ENCODE measurements around the gene P2RY12. TPM values are rescaled to one million over a fixed set of nuclear protein-coding genes. Genes with fewer than 3 reads are reported as not detected.

P2RY12 gene
- total RNA-seq, 2 donors from 2014 or later: 1.4 to 2.7 TPM

DNA sequence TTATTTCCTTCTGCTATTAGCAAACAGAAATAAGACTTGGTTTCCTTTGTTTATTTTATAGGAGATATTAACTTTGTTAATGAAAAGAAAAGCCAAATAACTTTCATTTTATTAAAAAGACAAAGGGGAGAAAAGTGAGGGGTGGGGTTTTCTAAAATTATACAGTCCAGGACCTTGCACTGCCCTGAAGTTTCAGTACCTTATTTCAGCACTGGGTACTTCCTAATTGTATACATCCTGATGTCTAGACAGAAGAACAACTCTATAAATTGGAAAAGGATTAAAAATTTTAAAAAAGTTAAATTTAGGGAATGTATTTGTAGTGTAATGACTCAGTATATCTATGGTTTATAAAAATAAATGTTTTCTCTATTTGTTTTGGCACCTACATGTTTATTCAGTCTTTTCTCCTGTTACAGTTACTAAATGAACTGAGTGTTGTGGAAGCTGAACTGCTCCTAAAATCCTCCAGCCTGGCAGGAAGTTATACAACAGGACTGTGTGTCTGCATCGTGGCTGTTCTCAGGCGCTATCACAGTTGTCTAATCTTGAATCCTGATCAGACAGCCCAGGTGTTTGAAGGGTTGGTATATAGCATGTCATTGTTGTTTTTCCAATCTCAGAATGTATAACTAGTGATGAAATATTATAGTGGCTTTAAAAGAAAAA, 27.6 kb downstream of the P2RY12 start:
- peak in 1 of 2 donors; percentile 80 for ATAC-seq
- intact Hi-C loops (cut with DNase I): no loop called here
- no peak for DNase-seq

DNA sequence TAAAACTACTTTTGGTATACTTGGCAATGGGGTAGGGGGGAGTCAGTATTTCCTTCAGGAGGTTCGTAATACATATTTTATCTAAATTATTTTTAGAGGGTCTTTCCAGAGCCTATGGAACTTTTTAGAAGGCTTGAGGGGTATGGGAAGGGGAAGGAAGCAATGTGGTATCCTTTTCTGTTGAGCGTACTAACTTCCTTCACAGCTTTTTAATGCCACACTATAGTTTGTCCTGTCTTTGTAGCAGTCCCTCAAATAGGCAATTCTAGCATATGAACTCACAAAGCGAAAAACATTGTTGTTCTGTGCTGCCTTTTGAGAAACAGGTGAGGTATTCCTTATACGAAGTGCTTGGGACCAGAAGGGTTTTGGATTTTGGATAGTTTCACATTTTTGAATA, 32.9 kb downstream of the P2RY12 start:
- DNase-seq (no peak), ATAC-seq (no peak)
- intact Hi-C loops (cut with DNase I): no loop called here

GRCh38 chr3:151351219-151351618, 33.3 kb downstream of the P2RY12 start:
- ATAC-seq (no peak), DNase-seq (no peak)
- intact Hi-C loops (cut with DNase I): no loop called here

- intact Hi-C loops (cut with DNase I): no loop called here
- ATAC-seq: no peak
- no peak for DNase-seq
Observed at GRCh38 chr3:151350656-151351055, 33.9 kb downstream of the P2RY12 start.

DNA sequence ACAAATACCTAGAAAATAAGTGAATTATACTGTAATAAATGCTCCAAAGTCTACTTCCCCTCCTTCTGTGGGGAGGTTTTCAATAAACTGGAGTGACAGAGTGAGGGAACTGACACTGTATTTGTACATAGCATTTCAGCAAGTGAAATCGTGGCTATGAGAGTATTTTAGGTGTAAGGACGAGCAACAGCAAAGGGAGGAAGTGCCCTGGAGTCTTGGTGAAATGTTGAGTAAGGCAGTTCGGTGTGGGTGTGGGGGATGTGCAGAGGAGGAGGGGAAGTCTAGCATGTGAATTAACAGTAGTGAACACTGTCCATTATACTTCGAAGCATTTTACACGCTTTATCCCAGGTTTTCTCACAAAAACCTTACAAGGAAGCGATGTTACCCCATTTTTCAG, 37.1 kb downstream of the P2RY12 start:
- peak; percentile 27 to 73 for ATAC-seq
- DNase-seq: no peak
- intact Hi-C loops (cut with DNase I): no loop called here

- no peak for DNase-seq
- ATAC-seq: peak; percentile 23 to 56
- intact Hi-C loops (cut with DNase I): no loop called here
Observed at GRCh38 chr3:151346292-151346691, 38.3 kb downstream of the P2RY12 start.

DNA sequence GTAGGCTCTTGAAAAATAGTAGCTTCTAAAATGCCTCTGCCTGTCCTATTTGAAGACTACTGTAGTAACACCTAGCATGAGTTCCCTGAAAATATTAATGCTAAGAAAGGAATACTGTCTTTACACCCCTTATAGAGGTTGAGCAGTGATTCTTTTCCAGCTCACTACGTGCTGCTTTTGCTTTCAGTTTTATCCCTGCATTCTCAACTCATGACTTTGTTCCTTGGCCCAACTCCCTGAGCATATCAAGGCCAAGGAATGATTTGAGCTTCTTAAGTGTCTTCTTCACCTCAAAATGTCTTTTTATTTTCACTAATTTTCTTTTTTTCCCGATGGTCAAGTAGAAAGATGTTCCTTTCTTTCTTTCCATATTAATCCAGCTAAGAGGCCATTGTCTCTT, 38.7 kb downstream of the P2RY12 start:
- DNase-seq: no peak
- peak; percentile 76 to 87 for ATAC-seq
- intact Hi-C loops (cut with DNase I): no loop called here

DNA sequence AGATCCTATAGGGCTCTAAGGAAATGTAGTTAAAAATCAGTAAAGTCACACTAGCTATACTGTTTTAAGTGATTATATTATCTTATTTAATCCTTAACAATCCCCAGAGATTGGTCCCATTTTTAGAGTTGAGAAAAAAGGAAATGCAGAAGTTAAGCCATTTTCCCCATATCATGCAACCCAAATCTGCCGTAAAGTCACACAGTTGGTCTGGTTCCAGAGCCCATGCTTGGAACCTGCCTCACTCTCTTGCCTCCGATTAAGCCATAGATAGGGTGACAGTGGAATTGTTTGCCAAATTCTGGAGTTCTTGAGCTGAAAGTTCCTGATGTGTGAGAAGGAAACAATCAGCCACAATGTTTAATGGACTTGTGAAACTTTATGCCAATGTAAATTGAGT, 52.9 kb downstream of the P2RY12 start:
- ATAC-seq (no peak), DNase-seq (no peak)
- intact Hi-C loops (cut with DNase I): no loop called here

- ATAC-seq (peak in 1 of 2 donors; percentile 27), DNase-seq (no peak)
- intact Hi-C loops (cut with DNase I): no loop called here
Observed at GRCh38 chr3:151330899-151331298, 53.7 kb downstream of the P2RY12 start.

DNA sequence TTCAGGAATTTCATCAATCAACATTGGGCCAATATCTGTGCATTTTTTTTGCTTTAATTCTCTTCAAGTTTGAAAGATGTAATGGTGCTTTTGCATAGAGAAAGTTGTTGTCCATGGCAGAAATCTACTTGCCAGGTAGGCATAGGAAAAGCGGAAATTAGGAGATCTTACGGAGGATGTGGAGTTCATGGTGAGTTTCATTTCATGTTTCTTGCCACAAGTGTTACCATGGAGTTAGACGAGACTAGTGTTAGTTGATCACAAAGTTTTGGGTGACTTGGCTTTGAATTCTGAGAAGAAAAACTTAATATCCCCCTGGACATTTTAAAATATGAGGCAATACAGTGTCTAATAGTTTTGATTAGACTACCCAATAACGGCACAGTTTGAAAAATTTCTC, 54.2 kb downstream of the P2RY12 start:
- intact Hi-C loops (cut with DNase I): no loop called here
- ATAC-seq (no peak), DNase-seq (no peak)

DNA sequence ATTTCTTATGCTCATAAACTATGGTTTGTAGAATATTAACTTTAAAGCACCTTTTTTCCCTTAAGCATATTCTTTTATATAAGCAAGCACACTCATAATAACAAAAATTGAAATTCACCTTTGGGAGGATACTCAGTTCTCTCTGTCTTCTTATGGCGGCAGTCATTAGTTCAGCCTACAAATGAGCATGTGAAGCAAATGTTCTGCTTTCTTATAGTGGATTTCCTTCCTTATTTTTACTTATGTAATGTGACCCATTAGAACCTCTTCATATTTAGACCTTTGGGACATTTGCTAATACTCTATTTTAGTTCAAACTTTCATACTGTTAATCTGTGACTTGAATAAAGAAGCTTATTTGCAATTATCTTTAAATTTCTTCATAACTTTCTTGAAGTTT, 55.2 kb downstream of the P2RY12 start, which contains the start of gene P2RY13:
TSS of gene P2RY13 (minus strand) at position 187 of the 400 bp plus-strand sequence. CDS start at position 166, 21 bp downstream.
- DNase-seq (no peak), ATAC-seq (peak in 1 of 2 donors; percentile 19)
- intact Hi-C loops (cut with DNase I): no loop called here

DNA sequence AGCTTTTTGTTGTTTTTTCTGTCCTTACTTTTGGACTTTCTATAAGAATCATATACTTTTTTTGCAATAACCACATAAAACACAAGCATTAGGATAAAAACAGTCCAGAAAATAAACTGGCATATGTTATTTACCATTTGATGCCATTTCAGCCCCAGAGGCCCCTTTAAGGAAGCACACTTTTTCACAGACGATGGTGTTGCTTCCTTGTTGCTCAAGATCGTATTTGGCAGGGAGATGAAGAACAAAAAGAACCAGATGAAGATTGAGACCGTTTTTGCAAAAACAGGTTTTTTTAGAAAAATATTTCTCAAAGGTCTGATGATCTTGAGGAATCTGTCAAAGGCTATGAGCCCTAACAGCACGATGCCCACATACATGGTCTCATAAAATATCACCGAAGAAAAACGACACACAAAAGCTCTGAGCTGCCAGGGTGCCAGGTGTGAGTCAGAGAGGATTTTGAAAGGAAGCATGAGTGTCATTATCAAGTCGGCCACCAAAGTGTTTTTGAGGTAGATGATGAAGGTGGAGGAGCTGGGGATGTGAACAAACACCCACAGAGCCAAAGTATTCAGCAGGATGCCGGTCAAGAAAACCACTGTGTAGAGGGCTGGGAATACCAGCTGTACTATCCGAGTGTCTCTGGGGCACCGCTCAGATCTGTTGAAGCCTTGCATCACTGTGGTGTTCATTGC, 56.1 kb downstream of the P2RY12 start:
- ATAC-seq: peak in 1 of 2 donors; percentile 53
- intact Hi-C loops (cut with DNase I): no loop called here

GRCh38 chr3:151327571-151328198, 56.9 kb downstream of the P2RY12 start:
- intact Hi-C loops (cut with DNase I): no loop called here
- ATAC-seq: peak in 1 of 2 donors; percentile 44
- no peak for DNase-seq

More for the DNA sequence above, 56.1 kb downstream of the P2RY12 start:
- peak; percentile 20 for DNase-seq

GRCh38 chr3:151322511-151322910, 62.0 kb downstream of the P2RY12 start:
- intact Hi-C loops (cut with DNase I): no loop called here
- ATAC-seq: peak in 1 of 2 donors; percentile 25
- DNase-seq: no peak

DNA sequence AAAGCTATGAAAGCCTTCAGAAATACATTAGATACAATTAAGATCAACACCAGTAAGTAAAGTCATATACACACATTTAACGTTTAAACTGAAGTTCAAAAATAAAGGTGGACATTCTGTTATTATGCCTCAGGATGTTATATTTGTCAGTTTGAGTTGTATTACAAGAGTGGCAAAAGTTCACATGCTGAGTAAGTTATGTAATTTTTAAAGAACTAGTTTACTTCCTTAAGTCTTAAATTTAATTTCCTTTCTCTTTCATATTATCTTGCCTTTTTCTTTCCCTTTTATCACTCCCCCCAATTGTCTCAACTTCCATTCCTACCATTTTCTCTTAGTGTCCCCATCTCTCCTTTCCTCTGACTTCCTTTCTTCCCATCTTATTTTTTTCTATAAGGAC, 63.0 kb downstream of the P2RY12 start:
- no peak for ATAC-seq
- intact Hi-C loops (cut with DNase I): no loop called here
- no peak for DNase-seq

DNA sequence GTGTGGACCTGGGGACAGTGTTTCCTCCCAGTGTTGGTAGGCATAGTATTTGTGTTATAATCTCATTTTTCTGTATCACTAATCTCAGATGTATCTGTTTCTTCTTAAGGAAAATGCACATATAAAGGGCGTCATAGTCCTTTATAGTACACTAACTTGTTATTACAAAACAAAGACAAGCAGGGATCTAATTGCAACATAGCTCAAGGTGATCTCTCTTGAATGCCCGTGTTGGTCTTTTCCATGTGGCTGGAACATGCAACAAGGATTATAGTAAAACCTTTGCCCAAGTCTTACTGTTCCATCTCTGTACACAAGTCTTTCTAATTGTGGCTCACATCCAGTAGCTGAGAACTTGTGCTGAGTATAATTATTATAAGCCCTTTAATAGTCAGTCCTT, 64.4 kb downstream of the P2RY12 start:
- ATAC-seq: peak in 1 of 2 donors; percentile 44
- intact Hi-C loops (cut with DNase I): no loop called here

GRCh38 chr3:151319628-151320027, 64.9 kb downstream of the P2RY12 start:
- DNase-seq (no peak), ATAC-seq (peak in 1 of 2 donors; percentile 46)
- intact Hi-C loops (cut with DNase I): no loop called here

More for the DNA sequence above, 64.4 kb downstream of the P2RY12 start:
- DNase-seq: no peak

DNA sequence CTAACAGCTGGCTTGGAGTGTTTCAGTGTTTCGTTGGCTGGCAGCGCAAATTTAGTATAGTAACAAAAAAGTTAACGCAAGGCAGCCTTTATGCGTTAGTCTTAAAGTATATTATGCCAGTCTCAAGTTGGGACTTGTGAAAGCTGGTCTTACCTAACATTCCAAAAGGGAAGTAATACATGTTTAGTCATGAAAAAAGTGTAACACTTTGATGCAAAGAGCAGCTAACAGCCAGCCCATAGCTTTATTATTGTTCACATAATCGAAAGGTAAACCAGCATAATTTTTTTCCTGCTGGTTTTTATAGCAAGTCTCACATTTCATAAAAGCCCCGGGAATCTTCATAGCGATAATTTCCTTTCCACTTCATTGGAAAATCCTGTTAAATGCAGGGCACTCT, 65.6 kb downstream of the P2RY12 start:
- ATAC-seq (no peak), DNase-seq (no peak)
- intact Hi-C loops (cut with DNase I): no loop called here

GRCh38 chr3:151318313-151318712, 66.2 kb downstream of the P2RY12 start:
- DNase-seq (no peak), ATAC-seq (no peak)
- intact Hi-C loops (cut with DNase I): no loop called here

DNA sequence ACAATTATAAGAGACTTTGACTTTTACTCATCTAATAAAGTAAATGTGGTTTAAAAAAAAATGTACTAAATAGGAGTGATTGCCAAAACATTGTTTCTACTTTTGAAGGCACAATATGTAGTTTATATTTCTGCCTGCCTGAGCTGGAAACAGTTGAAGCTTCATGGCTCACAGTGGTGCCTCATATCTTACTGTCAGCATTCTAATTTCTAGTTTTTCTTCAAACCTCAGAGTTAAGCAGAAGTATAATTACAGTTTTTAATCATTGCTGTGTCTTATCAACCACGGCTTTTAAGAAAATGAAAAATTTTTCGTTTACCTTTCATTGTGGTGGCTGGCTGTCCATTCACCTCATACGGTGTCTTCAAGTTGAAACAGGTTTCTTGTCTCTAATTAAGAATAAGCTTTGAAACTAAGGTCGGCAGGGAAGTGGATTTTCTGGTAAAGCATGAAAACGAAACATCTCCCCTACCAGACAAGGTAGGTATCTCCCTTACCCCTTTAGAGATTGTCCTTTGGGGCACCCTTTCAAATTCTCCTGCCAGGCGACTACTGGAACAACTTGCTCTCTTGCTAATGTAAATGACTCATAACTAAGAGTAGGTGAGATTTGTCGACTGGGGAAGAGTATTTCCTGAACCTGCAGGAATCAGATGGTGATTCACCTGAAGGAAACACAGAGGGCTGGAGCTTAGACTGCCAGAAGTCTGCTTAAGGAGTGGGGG, 68.1 kb downstream of the P2RY12 start, which contains the start of gene GPR87:
TSS of gene GPR87 (minus strand) at position 554 of the 725 bp plus-strand sequence. CDS start 16,720 bp downstream, outside the sequence.
- intact Hi-C loops (cut with DNase I): no loop called here
- ATAC-seq (no peak), DNase-seq (no peak)

Data from left cardiac atrium (tissue), 4 donors.